ENCODE results near the gene ALDH1L1.
"Not testable (repeated sequence)": the region's sequence is repeated elsewhere in the genome, so short reads cannot be mapped to it uniquely, and the experiment has no call there.

Gene ALDH1L1

DNA sequence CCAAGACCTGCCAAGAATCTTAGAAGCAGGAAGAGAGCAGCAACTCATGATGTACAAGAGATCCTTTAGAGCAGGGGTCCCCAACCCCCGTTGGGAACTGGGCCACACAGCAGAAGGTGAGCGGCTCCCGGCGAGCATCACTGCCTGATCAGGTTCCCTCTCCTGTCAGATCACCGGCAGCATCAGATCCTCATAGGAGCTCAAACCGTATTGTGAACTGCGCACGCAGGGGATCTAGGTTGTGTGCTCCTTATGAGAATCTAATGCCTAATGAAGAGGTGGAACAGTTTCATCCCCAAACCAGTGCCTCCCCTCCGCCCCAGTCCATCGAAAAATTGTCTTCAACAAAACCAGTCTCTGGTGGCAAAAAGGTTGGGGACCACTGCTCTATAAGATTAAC is 110.2 kb downstream of the ALDH1L1 start:
- H3K27ac ChIP-seq = no peak overlapping the region

DNA sequence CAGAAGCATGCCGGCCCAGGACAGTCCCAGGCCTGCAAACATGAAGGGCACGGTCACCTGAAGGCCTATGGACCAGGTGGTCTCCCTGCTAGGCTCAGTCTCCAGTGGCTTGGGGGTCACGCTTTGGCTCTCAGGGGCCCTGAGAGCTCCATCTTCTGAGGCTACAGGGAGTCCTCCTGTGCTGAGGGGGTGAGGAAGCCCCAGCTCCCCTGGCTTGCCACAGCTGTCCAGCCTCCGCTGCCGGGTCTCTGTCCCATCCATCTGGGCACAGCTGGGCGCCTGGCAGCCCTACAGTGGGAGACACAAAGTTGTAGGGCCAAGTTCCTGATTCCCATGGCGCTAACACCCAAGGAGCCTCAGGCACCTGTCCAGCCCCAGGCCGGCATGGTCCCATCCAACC is 112.4 kb downstream of the ALDH1L1 start:
- H3K27ac ChIP-seq = no peak overlapping the region
- TF ChIP-seq CTCF (conservative IDR thresholded peaks at IDR 0.05) = no peak

More for the DNA sequence above, 110.2 kb downstream of the ALDH1L1 start:
- no peak for TF ChIP-seq CTCF (conservative IDR thresholded peaks at IDR 0.05)

GRCh38 chr3:126066676-126067075 is 113.7 kb downstream of the ALDH1L1 start:
- not testable (repeated sequence) for H3K27ac ChIP-seq

DNA sequence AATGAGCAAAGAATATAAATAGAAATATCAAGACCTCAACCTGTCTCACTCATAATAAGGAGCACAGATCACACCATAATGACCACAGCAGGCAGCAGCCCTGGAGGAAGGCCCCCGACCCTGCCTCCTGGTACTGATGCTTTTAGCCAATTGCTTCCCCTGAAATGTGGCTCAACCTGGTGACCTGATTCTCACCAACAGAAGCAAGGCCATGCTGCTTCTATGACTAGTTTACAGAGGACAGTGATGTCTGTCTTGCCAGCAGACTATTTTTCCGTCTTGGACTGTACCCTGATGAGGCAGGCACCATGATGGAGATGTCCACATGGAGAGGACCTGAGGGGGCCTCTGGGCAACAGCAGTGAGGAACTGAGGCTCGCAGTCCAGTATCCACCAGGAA is 114.5 kb downstream of the ALDH1L1 start:
- TF ChIP-seq CTCF (conservative IDR thresholded peaks at IDR 0.05) = no peak
- H3K27ac ChIP-seq = no peak overlapping the region

DNA sequence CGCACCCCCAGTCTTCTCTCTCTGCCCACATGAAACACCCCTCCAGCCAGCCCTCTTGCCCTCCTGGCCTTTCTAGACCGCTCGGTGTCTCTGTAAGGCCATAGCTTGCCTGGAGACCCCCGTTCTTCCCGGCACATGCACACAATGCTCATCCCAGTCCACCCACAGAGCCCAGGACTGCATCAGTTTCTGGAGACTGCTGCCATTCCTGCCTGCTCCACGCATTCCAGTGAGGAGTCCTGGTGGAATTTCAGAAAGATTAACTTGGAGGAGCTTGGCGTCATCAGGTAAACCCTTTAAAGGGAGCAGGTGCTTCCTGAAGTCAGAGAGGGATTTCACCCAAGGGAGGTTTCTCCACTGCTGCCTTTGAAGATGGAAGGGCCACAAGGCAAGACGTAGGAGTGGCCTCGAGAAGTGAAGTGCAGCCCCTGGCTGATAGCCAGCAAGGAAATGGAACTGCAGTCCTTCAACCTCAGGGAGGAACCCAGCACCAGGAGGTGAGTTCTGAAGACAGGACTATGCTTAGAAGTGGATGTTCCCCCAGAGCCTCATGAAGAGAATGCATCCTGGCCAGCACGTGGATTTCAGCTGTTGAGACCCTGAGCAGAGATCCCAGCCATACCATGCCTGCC is 115.6 kb downstream of the ALDH1L1 start:
- no peak for TF ChIP-seq CTCF (conservative IDR thresholded peaks at IDR 0.05)
- no peak overlapping the region for H3K27ac ChIP-seq

- H3K27ac ChIP-seq = no peak overlapping the region
- no peak for TF ChIP-seq CTCF (conservative IDR thresholded peaks at IDR 0.05)
These were observed 116.9 kb downstream of the ALDH1L1 start for GRCh38 chr3:126063358-126063965.

GRCh38 chr3:126061301-126062032 is 118.9 kb downstream of the ALDH1L1 start:
- no peak for TF ChIP-seq CTCF (conservative IDR thresholded peaks at IDR 0.05)
- H3K27ac ChIP-seq = no peak overlapping the region
